HG02678 (cell line): ENCODE results near the gene CAPN8.

ENCODE experiments used
- ATAC-seq: cut with Tn5 transposase; IDR thresholded peaks from one replicate; pipeline ENCODE4 v1.9.1; 2021; ENCODE audit warnings: mild to moderate bottlenecking, moderate library complexity; ENCODE audit not compliant: unreplicated experiment

CAPN8 gene

GRCh38 chr1:223492044-223492443, 173.5 kb downstream of the CAPN8 start:
- ATAC-seq = no peak
